Esophagus mucosa (tissue), 1 donor: ENCODE measurements around the gene FAM83G. TPM values are rescaled to one million over a fixed set of nuclear protein-coding genes. Genes with fewer than 3 reads are reported as not detected.
A peak's percentile ranks its signal among the peaks of the same experiment; 100 is the strongest.
"Not testable (repeated sequence)": the region's sequence is repeated elsewhere in the genome, so short reads cannot be mapped to it uniquely, and the experiment has no call there.

Experiments
- ATAC-seq: fragments of 200-7000 bp; cut with Tn5 transposase; one replicate; pipeline ENCODE4 v1.9.1; 2020
- total RNA-seq: library from RNA; stranded (reverse); gene quantifications from one replicate; pipeline ENCODE4 v1.2.4, GENCODE V29; 2023
- donor health status: DM: yes; HTN: yes; CAD: no.

FAM83G gene
- total RNA-seq, 1 donor from 2014 or later, result 47.0 TPM

GRCh38 chr17:19023209-19023999 is 18.8 kb upstream of the FAM83G start:
- ATAC-seq, result no peak

GRCh38 chr17:19022747-19023146 is 18.2 kb upstream of the FAM83G start:
- ATAC-seq, result no peak

- no peak for ATAC-seq
Observed at GRCh38 chr17:19022128-19022527, 17.6 kb upstream of the FAM83G start.

GRCh38 chr17:19021622-19022083 is 17.1 kb upstream of the FAM83G start:
- no peak for ATAC-seq

- ATAC-seq, result not testable (repeated sequence)
Observed at GRCh38 chr17:19021011-19021621, 16.6 kb upstream of the FAM83G start.

- ATAC-seq, result no peak
Observed at GRCh38 chr17:19020016-19020415, 15.5 kb upstream of the FAM83G start.

- ATAC-seq, result no peak
Observed at GRCh38 chr17:19019041-19019941, 14.7 kb upstream of the FAM83G start.

GRCh38 chr17:19018600-19018950 is 14.0 kb upstream of the FAM83G start:
- no peak for ATAC-seq

GRCh38 chr17:19017804-19018599 is 13.4 kb upstream of the FAM83G start:
- ATAC-seq, result no peak

GRCh38 chr17:19017401-19017800 is 12.8 kb upstream of the FAM83G start:
- ATAC-seq, result no peak

GRCh38 chr17:19016881-19017280 is 12.3 kb upstream of the FAM83G start:
- ATAC-seq, result no peak

GRCh38 chr17:19016297-19016696 is 11.7 kb upstream of the FAM83G start:
- ATAC-seq, result peak; percentile 27

GRCh38 chr17:19015428-19015827 is 10.9 kb upstream of the FAM83G start:
- ATAC-seq, result no peak

GRCh38 chr17:19014628-19015215 is 10.2 kb upstream of the FAM83G start:
- ATAC-seq, result no peak

GRCh38 chr17:19013806-19014627 is 9.5 kb upstream of the FAM83G start:
- peak; percentile 83 for ATAC-seq

GRCh38 chr17:19013226-19013625 is 8.7 kb upstream of the FAM83G start:
- ATAC-seq, result no peak

GRCh38 chr17:19012171-19013080 is 7.9 kb upstream of the FAM83G start:
- no peak for ATAC-seq

GRCh38 chr17:19011581-19011980 is 7.0 kb upstream of the FAM83G start:
- no peak for ATAC-seq

- ATAC-seq, result peak; percentile 80
Observed at GRCh38 chr17:19010729-19011505, 6.4 kb upstream of the FAM83G start.
